Gastroesophageal sphincter (tissue), 4 donors: ENCODE data around the gene CES2. TPM values are rescaled to one million over a fixed set of nuclear protein-coding genes. Genes with fewer than 3 reads are reported as not detected.

Experiments used
- ATAC-seq: fragments of 150-250 bp; one replicate; pipeline ENCODE4 v1.9.1; 2016; ENCODE audit warnings: mild to moderate bottlenecking, moderate library complexity
- H3K27ac ChIP-seq, 4 donors: fragments of 200-600 bp; sonication (generic) in 3 of 4; 1 replicate in 3 of 4; 2 replicates in 1 of 4; pipeline ENCODE4 v1.5.1; 2016 to 2019
- H3K27me3 ChIP-seq: fragments of 200-600 bp; sonication (generic); one replicate; pipeline ENCODE4 v1.5.1; 2019
- H3K36me3 ChIP-seq, 2 donors: fragments of 200-600 bp; sonication (generic); one replicate each; pipeline ENCODE4 v1.5.1; 2019; ENCODE audit warnings: control low read depth in 1 of 2
- H3K4me1 ChIP-seq, 3 donors: fragments of 200-600 bp; sonication (generic); 1 replicate in 2 of 3; 2 replicates in 1 of 3; pipeline ENCODE4 v1.5.1; 2016 to 2019; ENCODE audit warnings: control low read depth in 2 of 3
- H3K4me3 ChIP-seq, 2 donors: fragments of 200-600 bp; sonication (generic); one replicate each; pipeline ENCODE4 v1.5.1; 2019; ENCODE audit warnings: mild to moderate bottlenecking in 1 of 2, moderate library complexity in 1 of 2
- H3K9me3 ChIP-seq, 3 donors: fragments of 200-600 bp; sonication (generic); one replicate each; pipeline ENCODE4 v1.5.1; 2017 to 2019; ENCODE audit warnings: control low read depth in 2 of 3
- EP300 ChIP-seq: sonication (generic); formaldehyde crosslinking; IDR thresholded peaks from one replicate; pipeline ENCODE4 v1.6.1; 2017; ENCODE audit warnings: antibody characterized with exemption, mild to moderate bottlenecking
- POLR2A ChIP-seq, 2 donors: fragments of 450-650 bp; IDR thresholded peaks; one replicate each; pipeline ENCODE4 v1.6.1; 2017; ENCODE audit warnings: antibody characterized with exemption in 2 of 2, mild to moderate bottlenecking in 2 of 2, moderate library complexity in 1 of 2
- POLR2AphosphoS5 ChIP-seq: sonication (generic); formaldehyde crosslinking; IDR thresholded peaks from one replicate; pipeline ENCODE4 v1.6.1; 2017; ENCODE audit warnings: antibody characterized with exemption
- WGBS, 2 donors: methylation state at CpG; one replicate each; pipeline ENCODE4 v1.1.5; 2018; ENCODE audit warnings: low coverage in 1 of 2; 5-methylcytosine and 5-hydroxymethylcytosine counted together
- total RNA-seq, 4 donors: library from RNA; depleted of rRNA; stranded (reverse); fragments of >200 nt; gene quantifications; one replicate each; pipeline ENCODE4 v1.1.0, GENCODE V29; 2016
- TF ChIP-seq, protein P1 (sequence below), 4 experiments: fragments of 200-600 bp in 2 of 4; fragments of 450-650 bp in 2 of 4; sonication (generic) in 1 of 4; IDR thresholded peaks; one replicate each; pipeline ENCODE4 v1.5.1; 2017 to 2019; ENCODE audit warnings: antibody characterized with exemption in 4 of 4, mild to moderate bottlenecking in 2 of 4, moderate library complexity in 2 of 4

CES2 gene
- total RNA-seq, 4 donors from 2014 or later, result 25.9 to 32.6 (median 26.3) TPM

- H3K36me3 ChIP-seq, result peaks cover 0 to 8% of the 10 kb centered on the region in 2 donors
- H3K4me3 ChIP-seq, result no peak overlapping the region
- H3K9me3 ChIP-seq, result no peaks in the 10 kb centered on the region
- WGBS, 2 donors, result 80 to 82% methylated on average over 2 to 4 of the region's 9 CpGs
- TF ChIP-seq EP300, result no peak
- TF ChIP-seq POLR2A (IDR thresholded peaks at IDR 0.05), result no peak
- TF ChIP-seq, protein P1, sequence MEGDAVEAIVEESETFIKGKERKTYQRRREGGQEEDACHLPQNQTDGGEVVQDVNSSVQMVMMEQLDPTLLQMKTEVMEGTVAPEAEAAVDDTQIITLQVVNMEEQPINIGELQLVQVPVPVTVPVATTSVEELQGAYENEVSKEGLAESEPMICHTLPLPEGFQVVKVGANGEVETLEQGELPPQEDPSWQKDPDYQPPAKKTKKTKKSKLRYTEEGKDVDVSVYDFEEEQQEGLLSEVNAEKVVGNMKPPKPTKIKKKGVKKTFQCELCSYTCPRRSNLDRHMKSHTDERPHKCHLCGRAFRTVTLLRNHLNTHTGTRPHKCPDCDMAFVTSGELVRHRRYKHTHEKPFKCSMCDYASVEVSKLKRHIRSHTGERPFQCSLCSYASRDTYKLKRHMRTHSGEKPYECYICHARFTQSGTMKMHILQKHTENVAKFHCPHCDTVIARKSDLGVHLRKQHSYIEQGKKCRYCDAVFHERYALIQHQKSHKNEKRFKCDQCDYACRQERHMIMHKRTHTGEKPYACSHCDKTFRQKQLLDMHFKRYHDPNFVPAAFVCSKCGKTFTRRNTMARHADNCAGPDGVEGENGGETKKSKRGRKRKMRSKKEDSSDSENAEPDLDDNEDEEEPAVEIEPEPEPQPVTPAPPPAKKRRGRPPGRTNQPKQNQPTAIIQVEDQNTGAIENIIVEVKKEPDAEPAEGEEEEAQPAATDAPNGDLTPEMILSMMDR (IDR thresholded peaks at IDR 0.05), result no peak
- H3K27ac ChIP-seq, result peak overlapping the region; percentile 48 to 92 (median 84)
- ATAC-seq, result peak; percentile 33
- peaks cover 2 to 76% (median 25%) of the 10 kb centered on the region in 3 donors for H3K4me1 ChIP-seq
- peaks cover 3% of the 10 kb centered on the region for H3K27me3 ChIP-seq
Measured at GRCh38 chr16:66920924-66921680, 14.2 kb upstream of the CES2 start.

- no peak for ATAC-seq
- WGBS, 2 donors, result 73% methylated on average over 4 of the region's 42 CpGs; no CpG with 5 or more reads in 1 of the 2 donors
- peak overlapping the region; percentile 48 to 92 (median 84) for H3K27ac ChIP-seq
Measured at GRCh38 chr16:66921729-66922450, 13.4 kb upstream of the CES2 start.

GRCh38 chr16:66923247-66923731 is 12.0 kb upstream of the CES2 start:
- TF ChIP-seq POLR2AphosphoS5 (peak; percentile 84), POLR2A (IDR thresholded peaks at IDR 0.05) (no peak), EP300 (no peak)
- Histone ChIP-seq H3K9me3 (no peaks in the 10 kb centered on the region), H3K27me3 (peaks cover 3% of the 10 kb centered on the region), H3K36me3 (peaks cover 0 to 8% of the 10 kb centered on the region in 2 donors), H3K4me3 (peak overlapping the region; percentile 64 to 83), H3K4me1 (peaks cover 2 to 98% (median 31%) of the 10 kb centered on the region in 3 donors), H3K27ac (peak overlapping the region; percentile 87 to 96 (median 93))
- peak; percentile 46 for ATAC-seq
- WGBS, 2 donors, result 23% methylated on average over 7 of the region's 18 CpGs; no CpG with 5 or more reads in 1 of the 2 donors

More at GRCh38 chr16:66921729-66922450, 13.4 kb upstream of the CES2 start:
- peaks cover 3% of the 10 kb centered on the region for H3K27me3 ChIP-seq
- peaks cover 0 to 8% of the 10 kb centered on the region in 2 donors for H3K36me3 ChIP-seq
- peaks cover 2 to 84% (median 29%) of the 10 kb centered on the region in 3 donors for H3K4me1 ChIP-seq
- TF ChIP-seq EP300, result no peak
- TF ChIP-seq, protein P1 (IDR thresholded peaks at IDR 0.05), result no peak
- H3K4me3 ChIP-seq, result no peak overlapping the region
- H3K9me3 ChIP-seq, result no peaks in the 10 kb centered on the region

DNA sequence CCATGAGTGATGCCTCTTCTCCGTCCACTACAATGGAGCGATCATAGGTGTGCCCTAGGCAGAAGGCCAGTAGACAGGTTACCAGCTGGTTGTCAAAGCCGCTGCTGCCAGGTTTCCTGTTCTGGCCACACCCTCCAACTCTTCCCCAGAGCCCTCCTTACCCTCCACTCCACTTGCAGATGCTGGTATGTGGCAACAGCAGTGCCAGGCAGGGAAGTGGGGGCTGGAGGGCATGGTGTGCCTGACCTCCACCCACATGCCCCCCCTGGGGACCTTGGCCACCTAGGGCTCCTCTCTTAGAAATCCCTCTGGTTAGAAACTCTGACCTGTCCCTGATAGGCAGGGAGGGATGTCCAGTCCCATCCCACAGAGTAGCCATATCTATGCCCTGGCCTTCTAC is 11.4 kb upstream of the CES2 start:
- H3K27me3 ChIP-seq, result peaks cover 3% of the 10 kb centered on the region
- TF ChIP-seq POLR2AphosphoS5 (no peak), EP300 (no peak), POLR2A (IDR thresholded peaks at IDR 0.05) (no peak)
- TF ChIP-seq, protein P1 (IDR thresholded peaks at IDR 0.05), result no peak
- H3K4me3 ChIP-seq, result peak overlapping the region; percentile 64 to 83
- ATAC-seq, result no peak
- peaks cover 2 to 99% (median 31%) of the 10 kb centered on the region in 3 donors for H3K4me1 ChIP-seq
- H3K36me3 ChIP-seq, result peaks cover 0 to 8% of the 10 kb centered on the region in 2 donors
- WGBS, 2 donors, result 53% methylated on average over 2 of the region's 3 CpGs; no CpG with 5 or more reads in 1 of the 2 donors
- peak overlapping the region; percentile 87 to 96 (median 93) for H3K27ac ChIP-seq
- no peaks in the 10 kb centered on the region for H3K9me3 ChIP-seq
